ENCODE results near the gene EML6.

The EML6 gene

DNA sequence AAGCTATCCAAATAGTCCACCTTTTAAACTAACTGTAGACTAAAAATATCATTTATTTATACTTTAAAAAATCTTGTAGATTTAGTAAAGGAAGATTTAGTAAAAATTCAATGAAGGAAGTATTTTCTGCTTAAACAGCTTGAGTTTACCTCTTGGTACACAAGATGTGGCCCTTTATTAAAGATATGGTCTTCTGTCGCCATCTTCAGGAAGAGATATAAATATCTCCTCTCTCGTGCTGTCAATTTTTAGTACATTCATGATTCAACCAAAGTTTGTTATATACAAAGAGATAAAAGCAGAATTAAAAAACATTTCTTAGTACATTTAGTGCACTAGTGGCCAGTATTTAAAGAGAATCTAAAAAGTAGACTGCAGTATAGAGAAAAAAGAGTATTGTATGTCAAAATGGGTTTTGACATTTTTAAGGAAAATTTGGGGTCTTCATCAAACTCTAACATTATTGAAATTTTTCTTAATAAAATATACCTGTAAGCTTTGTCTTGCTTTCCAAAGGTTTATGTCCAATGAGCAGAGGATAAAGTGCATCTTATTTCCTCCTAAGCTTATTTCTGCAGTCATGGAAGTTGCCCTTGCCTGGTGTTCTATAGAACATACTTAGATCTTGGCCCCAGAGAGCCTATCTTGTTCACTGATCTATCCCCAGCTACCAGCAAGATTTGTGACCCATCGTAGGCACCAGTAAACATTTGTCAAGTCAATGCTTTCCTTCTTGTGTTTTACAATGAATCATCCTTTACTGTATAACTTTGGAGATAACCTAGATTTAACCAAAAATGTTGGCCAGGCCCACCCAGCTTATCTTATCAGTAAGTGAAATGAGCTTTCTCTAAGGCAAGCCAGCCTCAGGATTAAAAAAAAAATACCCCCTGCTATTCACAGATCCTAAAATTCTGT is 18.5 kb upstream of the EML6 start:
- no peak overlapping the region for H3K4me3 ChIP-seq (ENCODE audit: low read depth, low read length)
- TF ChIP-seq, protein P1, sequence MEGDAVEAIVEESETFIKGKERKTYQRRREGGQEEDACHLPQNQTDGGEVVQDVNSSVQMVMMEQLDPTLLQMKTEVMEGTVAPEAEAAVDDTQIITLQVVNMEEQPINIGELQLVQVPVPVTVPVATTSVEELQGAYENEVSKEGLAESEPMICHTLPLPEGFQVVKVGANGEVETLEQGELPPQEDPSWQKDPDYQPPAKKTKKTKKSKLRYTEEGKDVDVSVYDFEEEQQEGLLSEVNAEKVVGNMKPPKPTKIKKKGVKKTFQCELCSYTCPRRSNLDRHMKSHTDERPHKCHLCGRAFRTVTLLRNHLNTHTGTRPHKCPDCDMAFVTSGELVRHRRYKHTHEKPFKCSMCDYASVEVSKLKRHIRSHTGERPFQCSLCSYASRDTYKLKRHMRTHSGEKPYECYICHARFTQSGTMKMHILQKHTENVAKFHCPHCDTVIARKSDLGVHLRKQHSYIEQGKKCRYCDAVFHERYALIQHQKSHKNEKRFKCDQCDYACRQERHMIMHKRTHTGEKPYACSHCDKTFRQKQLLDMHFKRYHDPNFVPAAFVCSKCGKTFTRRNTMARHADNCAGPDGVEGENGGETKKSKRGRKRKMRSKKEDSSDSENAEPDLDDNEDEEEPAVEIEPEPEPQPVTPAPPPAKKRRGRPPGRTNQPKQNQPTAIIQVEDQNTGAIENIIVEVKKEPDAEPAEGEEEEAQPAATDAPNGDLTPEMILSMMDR (IDR thresholded peaks at IDR 0.05; ENCODE audit: low read depth, low read length): peak; percentile 22; the same call in 1 of the 2 replicates

DNA sequence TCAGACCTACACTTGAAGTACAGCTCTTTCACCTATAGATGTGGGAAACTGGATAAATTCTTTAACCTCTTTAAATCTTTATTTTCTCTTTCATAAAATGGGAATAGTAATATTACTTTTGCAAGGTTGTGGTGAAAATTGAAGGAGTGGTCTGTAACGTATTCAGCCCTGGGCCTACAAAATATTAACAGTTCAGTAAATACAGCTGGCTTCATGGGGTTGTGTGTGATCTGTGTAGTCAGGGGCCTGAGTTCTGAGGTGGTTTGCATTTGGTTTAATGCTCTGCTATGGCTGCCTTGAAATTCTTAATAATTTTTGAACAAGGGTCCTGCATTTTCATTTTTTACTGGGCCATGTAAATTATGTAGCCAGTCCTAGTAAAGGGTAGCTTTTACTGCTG is 16.8 kb upstream of the EML6 start:
- TF ChIP-seq, protein P1 (IDR thresholded peaks at IDR 0.05; ENCODE audit: low read depth, low read length): no peak
- no peak overlapping the region for H3K4me3 ChIP-seq (ENCODE audit: low read depth, low read length)

DNA sequence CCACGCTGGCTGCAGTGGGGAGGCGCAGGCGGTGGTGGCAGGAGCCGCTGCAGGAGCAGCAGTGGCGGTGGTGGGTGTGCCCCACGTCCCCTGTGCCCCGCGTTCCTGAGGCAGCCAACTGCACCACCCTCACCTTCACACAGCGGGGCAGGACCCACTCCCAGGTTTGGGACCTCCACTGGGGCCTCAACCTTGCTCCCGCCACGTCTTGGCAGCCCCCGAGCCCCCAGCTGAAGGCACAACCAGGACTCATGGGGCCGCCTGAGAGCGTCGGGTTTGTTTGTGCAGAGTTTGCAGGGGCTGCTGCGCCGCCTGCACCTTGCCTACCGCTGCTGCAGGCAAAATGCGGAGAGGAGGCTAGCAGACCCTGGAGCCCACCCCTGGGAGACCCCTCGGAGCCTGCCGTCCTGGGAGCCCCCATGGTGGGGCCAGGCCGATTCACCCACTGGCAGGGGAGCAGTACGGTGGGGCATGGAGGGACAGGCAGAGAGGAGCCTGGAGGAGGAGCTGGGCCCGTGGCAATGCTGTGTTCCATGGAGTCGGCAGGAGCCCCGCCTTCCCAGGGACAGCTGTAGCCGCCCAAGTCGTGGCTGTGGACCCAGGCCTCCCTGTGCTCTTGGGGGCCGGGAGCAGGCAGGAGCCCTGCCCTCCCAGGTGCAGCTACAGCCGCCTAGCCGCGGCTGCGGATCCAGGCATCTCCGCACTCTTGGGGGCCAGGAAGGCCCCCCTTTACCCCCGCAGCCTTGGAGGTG is 14.7 kb upstream of the EML6 start:
- TF ChIP-seq, protein P1 (IDR thresholded peaks at IDR 0.05; ENCODE audit: low read depth, low read length): no peak

DNA sequence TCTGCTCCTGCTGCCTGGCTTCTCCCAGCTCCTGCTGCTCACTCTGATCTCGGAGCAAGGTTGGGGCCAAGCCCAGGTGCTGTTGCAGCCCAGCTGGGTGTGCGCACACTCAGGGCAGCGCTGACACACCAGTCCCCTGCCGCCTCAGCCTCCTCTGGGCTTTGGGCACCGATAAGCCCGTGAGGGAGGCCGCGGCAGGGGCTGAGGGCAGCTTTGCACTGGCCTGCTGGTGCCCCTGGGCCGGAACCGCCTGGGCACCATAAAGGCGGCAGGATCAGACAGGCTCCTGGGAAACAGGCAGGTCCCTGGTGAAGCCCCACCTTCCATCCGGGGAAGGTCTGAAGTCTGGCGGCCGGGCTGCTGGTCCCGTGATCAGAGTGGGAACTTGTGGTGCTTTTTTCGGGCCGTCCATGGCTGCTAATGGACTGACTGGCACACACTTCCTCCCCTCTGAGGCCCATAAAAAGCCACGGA is 14.1 kb upstream of the EML6 start:
- H3K4me3 ChIP-seq (ENCODE audit: low read depth, low read length): no peak overlapping the region
- TF ChIP-seq, protein P1 (IDR thresholded peaks at IDR 0.05; ENCODE audit: low read depth, low read length): no peak

More for the DNA sequence above, 14.7 kb upstream of the EML6 start:
- H3K4me3 ChIP-seq (ENCODE audit: low read depth, low read length): peak overlapping the region; percentile 29; the same call in 1 of the 2 replicates

DNA sequence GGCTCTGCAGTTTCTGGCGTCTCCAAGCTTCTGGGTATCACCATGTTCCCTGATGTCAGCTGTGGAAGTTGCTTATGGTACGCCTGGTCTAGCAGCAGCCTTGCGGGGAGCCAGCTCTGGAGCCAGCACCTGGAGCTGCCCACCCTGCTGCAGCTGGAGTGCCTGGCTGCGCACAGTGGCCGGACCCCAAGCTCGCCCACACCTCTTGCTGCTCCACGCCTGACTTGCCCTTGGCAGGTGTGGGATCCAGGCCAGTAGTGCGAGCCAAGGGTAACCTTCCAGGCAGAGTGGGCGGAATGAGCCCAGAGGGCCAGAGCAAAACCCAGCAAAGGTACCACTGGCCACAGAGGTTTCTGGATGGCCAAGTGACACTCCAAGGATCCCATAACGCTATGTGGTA is 13.2 kb upstream of the EML6 start:
- TF ChIP-seq, protein P1 (IDR thresholded peaks at IDR 0.05; ENCODE audit: low read depth, low read length): no peak

DNA sequence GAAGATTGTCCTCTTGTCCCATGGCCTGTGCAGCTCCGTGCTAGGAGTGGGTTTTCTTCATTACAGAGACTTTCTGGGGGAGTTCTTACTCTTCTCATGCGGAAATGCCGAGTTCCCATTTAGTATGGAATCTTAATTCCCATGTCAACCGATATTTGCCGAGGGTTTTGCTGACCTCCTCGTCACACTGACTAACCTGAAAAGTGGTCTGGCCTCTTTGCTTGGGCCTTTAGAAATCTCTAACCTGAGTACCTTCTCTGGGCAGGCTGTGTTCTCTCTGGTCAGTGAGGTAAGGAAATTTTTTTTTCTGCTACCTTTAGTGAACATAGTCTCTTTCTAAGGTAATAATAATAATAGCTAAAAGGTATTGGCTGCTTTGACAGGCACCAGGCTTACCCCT is 10.9 kb upstream of the EML6 start:
- H3K4me3 ChIP-seq (ENCODE audit: low read depth, low read length): no peak overlapping the region
- TF ChIP-seq, protein P1 (IDR thresholded peaks at IDR 0.05; ENCODE audit: low read depth, low read length): no peak

More for the DNA sequence above, 13.2 kb upstream of the EML6 start:
- no peak overlapping the region for H3K4me3 ChIP-seq (ENCODE audit: low read depth, low read length)
